HEK293T (cell line): ENCODE results near the gene CREM.

ENCODE experiments used
- CTCF ChIA-PET: fragments of 350-600 bp; formaldehyde crosslinking; extraction: SDS; loops from one replicate; lab custom pipeline; 2021; ENCODE audit warnings: antibody characterized with exemption, inconsistent platforms; lab: Yijun Ruan, JAX
- POLR2A ChIA-PET: fragments of 350-600 bp; formaldehyde crosslinking; extraction: SDS; loops from one replicate; lab custom pipeline; 2020; ENCODE audit warnings: antibody characterized with exemption, inconsistent platforms; lab: Yijun Ruan, JAX
- DNase-seq: peaks from one replicate; pipeline ENCODE4 v3.0.0; 2012; ENCODE audit warnings: mixed read lengths; ENCODE audit errors: extremely low spot score
- ARNT ChIP-seq: fragments of 450-650 bp; IDR thresholded peaks from 2 replicates; pipeline ENCODE4 v1.6.1; 2017; ENCODE audit warnings: mild to moderate bottlenecking
- BHLHE40 ChIP-seq: fragments of 450-650 bp; IDR thresholded peaks from 2 replicates; pipeline ENCODE4 v1.6.1; 2016; ENCODE audit warnings: mild to moderate bottlenecking, moderate library complexity, borderline replicate concordance
- CTBP1 ChIP-seq: fragments of 450-650 bp; IDR thresholded peaks from 2 replicates; pipeline ENCODE4 v1.6.1; 2016; ENCODE audit warnings: borderline replicate concordance
- ELF4 ChIP-seq: fragments of 450-650 bp; IDR thresholded peaks from 2 replicates; pipeline ENCODE4 v1.6.1; 2017; ENCODE audit warnings: antibody characterized with exemption
- FOXA1 ChIP-seq: fragments of 450-650 bp; IDR thresholded peaks from 2 replicates; pipeline ENCODE4 v1.6.1; 2016; ENCODE audit warnings: mild to moderate bottlenecking
- FOXK2 ChIP-seq: fragments of 450-650 bp; IDR thresholded peaks from 2 replicates; pipeline ENCODE4 v1.6.1; 2016; ENCODE audit warnings: mild to moderate bottlenecking
- FOXM1 ChIP-seq: fragments of 450-650 bp; IDR thresholded peaks from 2 replicates; pipeline ENCODE4 v1.6.1; 2017; ENCODE audit warnings: mild to moderate bottlenecking, borderline replicate concordance
- HDGF ChIP-seq: fragments of 450-650 bp; IDR thresholded peaks from 2 replicates; pipeline ENCODE4 v1.6.1; 2017; ENCODE audit warnings: antibody characterized with exemption, borderline replicate concordance
- L3MBTL2 ChIP-seq: fragments of 450-650 bp; conservative IDR thresholded peaks from 2 replicates; pipeline ENCODE4 v1.6.1; 2016; ENCODE audit warnings: mild to moderate bottlenecking
- LEF1 ChIP-seq: fragments of 450-650 bp; IDR thresholded peaks from 2 replicates; pipeline ENCODE4 v1.6.1; 2017; ENCODE audit warnings: mild to moderate bottlenecking, borderline replicate concordance
- NFRKB ChIP-seq: fragments of 450-650 bp; IDR thresholded peaks from 2 replicates; pipeline ENCODE4 v1.6.1; 2016; ENCODE audit warnings: mild to moderate bottlenecking, moderate library complexity
- PKNOX1 ChIP-seq: fragments of 450-650 bp; IDR thresholded peaks from 2 replicates; pipeline ENCODE4 v1.6.1; 2016
- SP1 ChIP-seq: fragments of 450-650 bp; IDR thresholded peaks from 2 replicates; pipeline ENCODE4 v1.6.1; 2017
- SUZ12 ChIP-seq: fragments of 450-650 bp; IDR thresholded peaks from 2 replicates; pipeline ENCODE4 v1.6.1; 2016; ENCODE audit warnings: mild to moderate bottlenecking
- TARDBP ChIP-seq: fragments of 450-650 bp; IDR thresholded peaks from 2 replicates; pipeline ENCODE4 v1.6.1; 2016
- ZNF384 ChIP-seq: fragments of 450-650 bp; IDR thresholded peaks from 2 replicates; pipeline ENCODE4 v1.6.1; 2016

Gene CREM

GRCh38 chr10:35150308-35150707 lies 23.7 kb downstream of the CREM start:
- ChIA-PET CTCF (interaction anchor here (1.1 kb wide), 1 partner anchor 11 kb away, joined by 4 read pairs; no protein-coding TSS in a partner anchor), POLR2A (interaction anchor here (2.3 kb wide), 1 partner anchor 45 kb away, joined by 6 read pairs; no protein-coding TSS in a partner anchor)
- TF ChIP-seq HDGF (no peak), FOXM1 (no peak), NFRKB (no peak), SUZ12 (no peak), ARNT (no peak), FOXA1 (no peak), L3MBTL2 (no peak), BHLHE40 (no peak), PKNOX1 (no peak), FOXK2 (no peak)
- no peak for DNase-seq

GRCh38 chr10:35152992-35153391 lies 26.3 kb downstream of the CREM start:
- no peak for DNase-seq
- TF ChIP-seq CTBP1 (no peak), SP1 (no peak), SUZ12 (no peak), FOXM1 (no peak), FOXK2 (no peak), ELF4 (no peak), BHLHE40 (no peak), LEF1 (no peak), FOXA1 (no peak)
- POLR2A ChIA-PET = interaction anchor here (1.6 kb wide), 1 partner anchor 26 kb away, joined by 4 read pairs; the partner anchor contains the start of gene CREM
- CTCF ChIA-PET = no interaction called here

DNA sequence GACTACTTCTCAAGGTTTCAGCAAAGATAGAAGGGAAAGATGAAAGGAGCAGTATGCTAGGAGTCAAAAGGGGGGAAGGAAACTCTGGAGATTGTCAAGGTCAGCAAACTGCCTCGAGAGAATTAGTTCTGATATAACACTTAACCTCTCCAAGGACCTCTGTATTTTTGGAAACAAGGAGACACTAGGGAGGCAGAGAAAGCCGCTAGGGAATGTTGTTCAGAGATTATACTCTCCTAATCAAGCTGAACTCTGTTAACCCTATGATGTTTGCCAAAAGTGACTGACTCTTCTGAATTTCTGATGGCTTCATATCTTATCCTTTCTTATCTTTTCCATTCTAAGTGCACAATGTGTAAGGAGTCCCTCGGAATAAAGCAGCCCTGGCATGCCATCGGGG lies 27.1 kb downstream of the CREM start:
- no peak for TF ChIP-seq BHLHE40
- TF ChIP-seq PKNOX1 = no peak
- no peak for TF ChIP-seq FOXM1
- TF ChIP-seq SUZ12 = no peak
- no peak for TF ChIP-seq FOXA1
- no peak for TF ChIP-seq LEF1
- no peak for TF ChIP-seq TARDBP
- no peak for TF ChIP-seq NFRKB
- no peak for DNase-seq
- POLR2A ChIA-PET = interaction anchor here (1.6 kb wide), 1 partner anchor 27 kb away, joined by 4 read pairs; the partner anchor contains the start of gene CREM
- CTCF ChIA-PET = no interaction called here

- no peak for DNase-seq
- ChIA-PET POLR2A (no interaction called here), CTCF (interaction anchor here (0.8 kb wide), 1 partner anchor 11 kb away, joined by 4 read pairs; no protein-coding TSS in a partner anchor)
- TF ChIP-seq TARDBP (no peak), NFRKB (no peak), HDGF (no peak), PKNOX1 (no peak), L3MBTL2 (no peak), BHLHE40 (no peak), FOXA1 (no peak), ELF4 (no peak), ARNT (no peak), FOXM1 (no peak), FOXK2 (no peak), CTBP1 (no peak), ZNF384 (no peak), SUZ12 (no peak), SP1 (no peak)
Observed at GRCh38 chr10:35160743-35161142, 34.1 kb downstream of the CREM start.

DNA sequence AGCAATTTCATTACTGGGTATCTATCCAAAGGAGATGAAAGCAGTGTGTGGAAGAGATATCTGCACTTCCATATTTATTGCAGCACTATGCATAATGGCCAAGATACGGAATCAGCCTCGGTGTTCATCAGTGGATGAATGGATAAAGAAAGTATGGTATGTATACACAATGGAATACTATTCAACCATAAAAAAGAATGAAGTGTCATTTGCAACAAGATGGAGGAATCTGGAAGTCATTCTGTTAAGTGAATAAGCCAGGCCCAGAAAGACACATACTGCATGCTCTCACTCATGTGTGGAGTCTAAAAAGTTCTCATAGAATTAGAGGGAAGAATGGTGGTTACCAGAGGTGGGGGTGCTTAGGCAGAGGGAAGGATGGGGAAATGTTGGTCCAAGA lies 35.3 kb downstream of the CREM start:
- POLR2A ChIA-PET = no interaction called here
- CTCF ChIA-PET = no interaction called here
- DNase-seq = no peak
- no peak for TF ChIP-seq CTBP1
- no peak for TF ChIP-seq ELF4
- no peak for TF ChIP-seq ARNT
- TF ChIP-seq TARDBP = no peak
- no peak for TF ChIP-seq BHLHE40
- TF ChIP-seq ZNF384 = no peak

DNA sequence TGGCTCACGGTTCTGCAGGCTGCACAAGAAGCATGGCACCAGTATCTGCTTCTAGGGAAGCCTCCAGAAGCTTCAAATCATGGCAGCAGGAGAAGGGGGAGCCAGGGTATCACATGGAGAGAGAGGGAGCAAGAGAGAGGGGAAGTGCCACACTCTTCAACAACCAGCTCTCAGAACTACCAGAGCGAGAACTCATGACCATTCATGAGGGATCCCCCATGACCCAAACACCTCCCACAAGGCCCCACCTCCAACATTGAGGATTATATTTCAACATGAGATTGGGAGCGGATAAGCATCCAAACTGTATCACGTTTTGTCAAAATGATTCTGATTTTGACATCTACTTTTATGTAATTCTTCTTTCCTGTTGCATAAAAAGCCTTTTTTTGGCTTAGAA lies 38.5 kb downstream of the CREM start:
- no peak for DNase-seq
- CTCF ChIA-PET = no interaction called here
- TF ChIP-seq PKNOX1 (no peak), HDGF (no peak), FOXM1 (no peak), LEF1 (no peak)
- POLR2A ChIA-PET = interaction anchor here (1.2 kb wide), 1 partner anchor 31 kb away, joined by 3 read pairs; no protein-coding TSS in a partner anchor
